HG03196 (cell line): Measurements from ENCODE around the gene KDM2A.

Experiments used
- ATAC-seq: cut with Tn5 transposase; IDR thresholded peaks from one replicate; pipeline ENCODE4 v1.9.1; 2021; ENCODE audit not compliant: unreplicated experiment

KDM2A gene

DNA sequence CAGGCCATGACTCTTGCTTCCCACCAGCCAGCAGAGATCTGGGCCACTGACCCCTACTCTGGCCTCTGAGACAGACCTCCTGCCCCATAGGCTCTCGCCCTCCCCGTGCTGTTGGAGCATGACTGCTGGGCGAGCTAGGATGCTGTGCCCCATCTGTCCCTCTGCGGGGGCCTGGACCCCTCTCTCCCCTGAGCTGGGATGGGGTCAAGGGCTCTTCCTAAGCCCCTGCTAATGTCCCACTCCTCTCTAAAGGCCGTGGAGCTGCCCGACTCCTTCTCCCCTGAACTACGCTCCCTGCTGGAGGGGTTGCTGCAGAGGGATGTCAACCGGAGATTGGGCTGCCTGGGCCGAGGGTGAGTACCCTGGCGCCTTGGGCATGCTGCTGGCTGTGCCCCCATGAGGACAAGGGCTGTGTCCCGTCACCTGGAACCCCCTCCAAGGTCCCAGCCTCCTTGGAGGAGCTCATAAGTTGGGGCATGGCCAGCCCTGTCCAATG is 163.9 kb downstream of the KDM2A start:
- no peak for ATAC-seq

DNA sequence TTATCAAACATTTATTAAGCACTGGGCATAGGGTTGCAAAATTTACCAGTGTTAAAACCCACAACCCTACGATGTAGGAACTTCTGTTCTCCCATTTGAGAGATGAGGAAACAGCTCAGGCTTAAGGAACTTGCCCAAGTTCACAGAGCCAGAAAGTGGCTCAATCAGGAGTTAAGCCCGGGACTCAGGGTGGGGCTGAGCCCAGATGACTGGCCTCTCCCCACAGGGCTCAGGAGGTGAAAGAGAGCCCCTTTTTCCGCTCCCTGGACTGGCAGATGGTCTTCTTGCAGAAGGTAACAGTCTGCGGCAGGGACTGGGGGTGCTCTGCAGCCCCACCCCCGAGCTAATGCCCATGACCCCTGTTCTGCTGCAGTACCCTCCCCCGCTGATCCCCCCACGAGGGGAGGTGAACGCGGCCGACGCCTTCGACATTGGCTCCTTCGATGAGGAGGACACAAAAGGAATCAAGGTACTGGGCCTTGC is 164.5 kb downstream of the KDM2A start:
- no peak for ATAC-seq

DNA sequence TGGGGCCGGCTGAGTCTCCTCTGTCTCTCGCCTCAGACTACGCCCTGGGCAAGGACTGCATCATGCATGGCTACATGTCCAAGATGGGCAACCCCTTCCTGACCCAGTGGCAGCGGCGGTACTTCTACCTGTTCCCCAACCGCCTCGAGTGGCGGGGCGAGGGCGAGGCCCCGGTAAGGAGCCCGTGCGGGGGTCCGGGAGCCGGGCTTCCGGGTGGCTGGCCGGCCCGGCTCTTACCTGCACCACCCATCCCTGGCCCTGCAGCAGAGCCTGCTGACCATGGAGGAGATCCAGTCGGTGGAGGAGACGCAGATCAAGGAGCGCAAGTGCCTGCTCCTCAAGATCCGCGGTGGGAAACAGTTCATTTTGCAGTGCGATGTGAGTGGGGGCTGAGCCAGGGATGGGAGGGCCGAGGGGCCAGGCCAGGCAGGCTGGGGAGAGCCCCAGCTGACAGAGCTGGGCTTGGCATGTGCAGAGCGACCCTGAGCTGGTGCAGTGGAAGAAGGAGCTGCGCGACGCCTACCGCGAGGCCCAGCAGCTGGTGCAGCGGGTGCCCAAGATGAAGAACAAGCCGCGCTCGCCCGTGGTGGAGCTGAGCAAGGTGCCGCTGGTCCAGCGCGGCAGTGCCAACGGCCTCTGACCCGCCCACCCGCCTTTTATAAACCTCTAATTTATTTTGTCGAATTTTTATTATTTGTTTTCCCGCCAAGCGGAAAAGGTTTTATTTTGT is 165.9 kb downstream of the KDM2A start:
- no peak for ATAC-seq

DNA sequence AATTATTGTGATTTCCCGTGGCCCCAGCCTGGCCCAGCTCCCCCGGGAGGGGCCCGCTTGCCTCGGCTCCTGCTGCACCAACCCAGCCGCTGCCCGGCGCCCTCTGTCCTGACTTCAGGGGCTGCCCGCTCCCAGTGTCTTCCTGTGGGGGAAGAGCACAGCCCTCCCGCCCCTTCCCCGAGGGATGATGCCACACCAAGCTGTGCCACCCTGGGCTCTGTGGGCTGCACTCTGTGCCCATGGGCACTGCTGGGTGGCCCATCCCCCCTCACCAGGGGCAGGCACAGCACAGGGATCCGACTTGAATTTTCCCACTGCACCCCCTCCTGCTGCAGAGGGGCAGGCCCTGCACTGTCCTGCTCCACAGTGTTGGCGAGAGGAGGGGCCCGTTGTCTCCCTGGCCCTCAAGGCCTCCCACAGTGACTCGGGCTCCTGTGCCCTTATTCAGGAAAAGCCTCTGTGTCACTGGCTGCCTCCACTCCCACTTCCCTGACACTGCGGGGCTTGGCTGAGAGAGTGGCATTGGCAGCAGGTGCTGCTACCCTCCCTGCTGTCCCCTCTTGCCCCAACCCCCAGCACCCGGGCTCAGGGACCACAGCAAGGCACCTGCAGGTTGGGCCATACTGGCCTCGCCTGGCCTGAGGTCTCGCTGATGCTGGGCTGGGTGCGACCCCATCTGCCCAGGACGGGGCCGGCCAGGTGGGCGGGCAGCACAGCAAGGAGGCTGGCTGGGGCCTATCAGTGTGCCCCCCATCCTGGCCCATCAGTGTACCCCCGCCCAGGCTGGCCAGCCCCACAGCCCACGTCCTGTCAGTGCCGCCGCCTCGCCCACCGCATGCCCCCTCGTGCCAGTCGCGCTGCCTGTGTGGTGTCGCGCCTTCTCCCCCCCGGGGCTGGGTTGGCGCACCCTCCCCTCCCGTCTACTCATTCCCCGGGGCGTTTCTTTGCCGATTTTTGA is 166.8 kb downstream of the KDM2A start:
- ATAC-seq: no peak

DNA sequence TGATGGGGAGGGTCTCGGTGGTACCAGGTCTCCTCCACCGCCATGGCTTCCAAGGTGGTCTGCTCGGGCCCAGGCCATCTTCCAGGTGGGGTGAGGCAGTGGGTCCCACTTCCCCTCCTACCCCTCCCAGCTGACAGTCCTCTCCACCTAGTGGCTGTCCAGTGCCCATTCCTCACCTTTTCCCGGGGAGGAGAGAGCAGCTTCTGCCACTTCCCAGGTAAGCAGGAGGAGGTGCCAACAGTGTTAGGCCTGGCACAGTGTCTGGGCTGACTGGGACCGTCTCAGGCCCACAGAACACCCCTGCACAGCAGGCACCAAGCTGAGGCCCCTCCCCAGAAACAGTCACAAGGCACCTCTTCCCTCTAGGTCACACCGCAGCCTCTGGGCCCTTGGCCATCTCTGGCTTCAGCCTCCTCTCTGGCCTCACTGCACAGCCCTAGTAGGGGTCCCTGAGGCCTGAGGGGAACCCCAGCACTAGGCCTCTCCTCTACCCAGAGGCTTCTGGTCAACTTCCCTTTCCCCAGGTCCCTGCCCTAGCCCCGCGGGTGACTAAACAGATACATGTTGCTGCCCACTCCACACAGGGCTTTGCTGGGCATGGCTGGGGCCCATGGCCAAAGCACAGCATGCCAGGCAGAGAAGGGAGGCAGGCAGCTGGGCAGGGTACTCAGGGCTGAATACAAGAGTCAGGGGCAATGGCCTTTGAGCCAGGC is 167.7 kb downstream of the KDM2A start:
- no peak for ATAC-seq

DNA sequence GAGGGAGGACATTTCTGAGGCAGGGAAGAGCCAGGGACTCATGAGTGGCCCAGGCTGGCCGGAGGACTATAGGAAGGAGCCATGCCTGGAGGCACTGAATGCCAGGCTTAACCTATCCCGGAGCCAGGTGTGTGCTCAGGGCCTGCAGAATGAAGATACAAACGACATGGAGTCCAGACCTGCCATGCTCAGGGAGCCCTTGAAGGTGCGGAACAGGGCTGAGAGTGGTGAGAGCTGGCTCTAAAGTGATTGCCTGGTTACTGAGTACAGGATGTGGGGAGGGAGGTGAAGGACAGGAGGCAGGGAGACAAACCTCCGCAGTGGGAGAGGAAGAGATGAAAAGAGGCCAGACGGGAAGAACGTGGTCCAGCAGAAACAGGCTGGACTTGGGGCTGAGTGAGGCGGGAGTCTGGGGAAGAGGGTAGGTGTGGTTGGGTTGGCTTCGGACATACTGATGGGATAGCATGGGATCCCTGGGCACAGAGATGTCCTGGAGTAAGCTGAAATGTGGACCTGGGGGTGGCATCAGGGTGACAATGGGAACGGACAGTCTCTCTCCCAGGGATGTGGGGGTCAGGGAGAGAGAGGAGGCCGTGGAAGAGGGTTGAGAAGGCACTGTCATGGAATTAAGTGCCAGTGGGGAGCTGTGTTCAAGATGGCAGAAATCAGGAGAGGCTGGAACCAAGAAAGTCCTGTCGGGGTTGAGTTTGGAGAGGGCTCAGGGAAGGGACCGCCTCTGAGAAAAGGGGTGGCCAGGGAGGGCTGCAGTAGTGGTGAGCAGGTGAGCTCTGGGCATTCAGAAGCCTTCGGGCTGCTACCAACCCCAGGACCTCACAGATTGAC is 168.5 kb downstream of the KDM2A start:
- no peak for ATAC-seq

DNA sequence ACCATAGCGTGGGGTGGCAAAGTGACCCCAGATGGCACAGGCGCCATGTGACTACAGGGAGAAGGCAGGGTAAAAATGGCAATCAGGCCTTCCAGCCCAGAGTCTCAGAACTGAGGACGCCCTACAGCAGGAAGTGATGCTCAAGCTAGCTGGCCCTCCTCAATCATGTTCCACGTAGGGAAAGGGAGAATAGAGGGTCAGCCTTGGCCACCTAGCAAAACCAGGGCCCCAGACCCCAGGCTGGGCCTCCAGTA is 169.1 kb downstream of the KDM2A start:
- no peak for ATAC-seq

DNA sequence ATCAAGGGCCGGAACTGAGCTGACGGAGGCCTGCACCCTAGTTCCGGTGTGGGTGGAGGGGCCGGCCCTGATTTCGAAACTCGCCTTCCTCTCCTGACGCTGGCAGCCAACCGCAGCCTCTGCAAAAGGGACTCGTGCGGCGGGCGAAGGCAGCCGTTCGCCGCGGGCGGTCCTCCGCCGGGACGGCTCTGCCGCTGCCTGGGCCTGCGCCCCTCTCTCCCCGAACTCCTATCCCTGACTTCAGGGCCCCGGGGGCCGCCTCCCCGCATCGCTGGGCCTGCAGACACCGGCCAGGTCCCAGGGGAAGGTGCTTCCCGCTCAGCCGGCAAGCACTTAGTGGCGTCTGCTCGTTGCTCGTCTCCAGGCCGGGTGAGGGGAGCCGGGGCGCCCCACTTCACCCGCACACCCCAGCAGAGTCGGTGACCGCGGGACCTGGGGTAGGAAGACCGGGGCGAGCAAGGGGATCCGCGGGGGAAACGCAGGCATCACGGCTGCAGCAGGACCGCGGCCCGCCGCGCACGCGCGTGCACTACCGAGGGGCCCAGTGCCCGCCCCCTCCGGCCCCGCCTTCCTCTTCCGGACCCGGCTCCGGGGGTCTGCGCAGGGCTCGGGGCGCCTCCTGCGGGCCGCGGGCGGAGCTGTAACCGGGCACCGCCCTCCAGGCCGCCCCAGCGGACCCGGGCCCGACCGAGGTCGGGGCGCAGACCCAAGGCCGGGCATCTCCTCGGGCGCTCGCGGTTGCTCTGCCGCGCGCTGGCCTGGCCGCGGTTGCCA is 169.6 kb downstream of the KDM2A start:
- peak; percentile 47 for ATAC-seq

DNA sequence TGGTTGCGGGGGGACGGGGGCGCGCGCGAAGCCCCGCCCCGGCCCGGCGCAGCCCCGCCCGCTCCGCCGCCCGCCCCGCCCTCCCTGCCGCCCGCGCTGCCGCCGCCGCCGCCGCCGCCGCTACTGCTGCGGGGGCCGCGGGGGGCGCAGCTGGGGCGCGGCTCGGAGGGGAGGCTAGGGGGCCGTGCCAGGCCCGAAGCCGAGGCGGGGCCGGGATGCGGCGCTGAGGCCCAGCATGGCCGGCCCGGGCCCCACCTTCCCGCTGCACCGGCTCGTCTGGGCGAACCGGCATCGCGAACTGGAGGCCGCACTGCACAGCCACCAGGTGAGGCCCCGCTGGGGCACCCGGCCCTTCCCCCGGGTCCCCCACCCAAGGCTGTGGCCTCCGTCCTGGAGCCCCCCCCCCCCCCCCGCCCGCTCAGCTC is 170.2 kb downstream of the KDM2A start, which contains the start of gene ANKRD13D:
TSS of gene ANKRD13D (plus strand) at position 78 of the 425 bp plus-strand sequence. CDS start at position 236, 158 bp downstream.
- peak; percentile 34 for ATAC-seq

DNA sequence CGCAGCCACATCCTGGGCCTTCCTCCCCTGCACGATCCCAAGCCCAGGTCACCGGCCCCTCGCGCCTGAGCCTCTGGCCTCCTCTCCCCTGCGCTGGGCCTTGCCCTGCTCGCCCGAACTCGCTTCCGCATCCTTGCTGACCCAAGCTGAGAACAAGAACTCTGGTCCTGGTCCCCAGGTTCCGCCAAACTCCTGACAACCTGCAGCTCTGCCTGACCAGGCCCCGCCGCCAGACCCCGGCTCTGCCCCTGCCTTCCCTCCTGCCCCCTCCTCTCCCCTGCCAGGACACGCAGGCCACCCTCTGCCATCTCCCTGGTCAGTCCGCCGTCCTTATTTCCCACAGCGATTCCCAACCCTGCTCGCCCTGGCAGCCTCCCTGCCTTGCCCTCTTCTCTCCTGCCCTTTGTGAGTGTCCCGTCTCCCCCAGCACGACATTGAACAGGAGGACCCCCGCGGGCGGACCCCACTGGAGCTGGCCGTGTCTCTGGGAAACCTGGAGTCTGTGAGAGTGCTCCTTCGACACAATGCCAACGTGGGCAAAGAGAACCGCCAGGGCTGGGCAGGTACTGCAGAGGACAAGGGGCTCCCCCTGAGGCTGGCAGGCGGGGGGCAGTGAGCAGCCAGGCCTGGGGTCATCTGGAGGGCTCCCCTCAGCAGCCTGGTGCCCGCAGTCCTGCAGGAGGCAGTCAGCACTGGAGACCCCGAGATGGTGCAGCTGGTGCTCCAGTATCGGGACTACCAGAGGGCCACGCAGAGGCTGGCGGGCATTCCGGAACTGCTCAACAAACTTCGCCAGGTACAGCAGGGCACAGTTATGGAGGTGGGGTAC is 170.8 kb downstream of the KDM2A start:
- no peak for ATAC-seq

DNA sequence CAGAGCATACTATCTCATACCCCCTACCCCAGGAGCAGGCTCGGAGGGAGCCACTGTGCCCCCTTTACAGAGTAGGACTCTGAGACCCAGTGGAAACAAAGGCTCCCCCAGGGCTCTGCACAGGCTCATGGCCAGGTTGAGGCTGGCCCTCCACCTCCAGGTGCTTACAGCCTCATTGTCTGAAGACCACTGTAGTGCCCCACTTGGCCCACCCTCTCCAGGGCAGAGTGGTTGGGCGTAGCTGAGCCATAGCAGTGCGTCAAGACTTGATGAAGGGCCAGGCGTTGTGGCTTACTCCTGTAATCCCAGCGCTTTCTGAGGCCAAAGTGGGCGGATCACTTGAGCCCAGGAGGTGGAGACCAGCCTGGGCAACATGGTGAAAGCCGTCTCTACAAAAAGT is 171.7 kb downstream of the KDM2A start:
- ATAC-seq: no peak

DNA sequence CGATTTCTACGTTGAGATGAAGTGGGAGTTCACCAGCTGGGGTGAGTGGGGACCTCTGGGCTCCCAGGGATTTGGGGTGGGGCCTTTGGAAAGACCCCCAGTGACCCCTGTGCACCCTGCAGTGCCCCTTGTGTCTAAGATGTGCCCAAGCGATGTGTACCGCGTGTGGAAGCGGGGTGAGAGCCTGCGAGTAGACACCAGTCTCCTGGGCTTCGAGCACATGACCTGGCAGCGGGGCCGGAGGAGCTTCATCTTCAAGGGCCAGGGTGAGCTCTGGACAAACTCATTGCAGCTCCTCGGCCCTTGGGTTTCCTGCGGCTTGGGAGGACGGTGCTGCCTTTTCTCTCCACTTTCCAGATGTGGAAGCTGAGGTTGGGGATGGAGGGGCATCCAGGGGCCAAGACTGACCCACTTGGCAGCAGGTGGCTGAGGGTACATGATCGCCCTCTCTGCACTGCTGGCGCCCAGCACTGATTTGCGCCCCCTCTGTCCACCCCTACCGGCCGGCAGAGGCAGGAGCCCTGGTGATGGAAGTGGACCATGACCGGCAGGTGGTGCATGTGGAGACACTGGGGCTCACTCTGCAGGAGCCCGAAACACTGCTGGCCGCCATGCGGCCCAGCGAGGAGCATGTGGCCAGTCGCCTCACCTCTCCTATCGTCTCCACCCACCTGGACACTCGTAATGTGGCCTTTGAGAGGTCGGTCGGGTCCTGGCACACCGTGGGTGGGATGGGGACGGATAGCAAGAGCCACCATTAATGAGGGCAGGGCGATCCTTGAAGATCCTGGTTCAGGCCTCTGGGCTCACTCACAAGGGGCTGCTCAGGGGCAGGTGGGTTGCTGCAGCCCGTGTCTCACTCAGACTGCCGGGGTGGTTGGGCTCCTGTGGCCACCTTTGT is 172.7 kb downstream of the KDM2A start:
- ATAC-seq: no peak

DNA sequence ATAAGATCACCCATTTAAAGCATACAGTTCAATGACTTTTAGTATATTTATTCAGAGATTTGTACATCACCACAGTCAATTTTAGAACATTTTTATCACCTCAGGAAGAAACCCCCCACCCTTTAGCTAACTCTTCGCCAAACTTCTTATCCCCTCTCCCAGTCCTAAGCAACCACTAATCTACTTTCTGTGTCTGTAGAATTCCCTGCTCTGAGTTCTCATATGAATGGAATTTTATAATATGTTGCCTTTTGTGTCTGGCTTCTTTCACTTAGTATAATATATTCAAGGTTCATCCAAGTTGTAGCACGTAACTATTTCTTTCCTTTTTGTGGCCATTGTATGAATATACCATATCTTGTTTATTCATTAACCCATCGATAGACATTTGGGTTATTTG is 173.6 kb downstream of the KDM2A start:
- ATAC-seq: no peak

DNA sequence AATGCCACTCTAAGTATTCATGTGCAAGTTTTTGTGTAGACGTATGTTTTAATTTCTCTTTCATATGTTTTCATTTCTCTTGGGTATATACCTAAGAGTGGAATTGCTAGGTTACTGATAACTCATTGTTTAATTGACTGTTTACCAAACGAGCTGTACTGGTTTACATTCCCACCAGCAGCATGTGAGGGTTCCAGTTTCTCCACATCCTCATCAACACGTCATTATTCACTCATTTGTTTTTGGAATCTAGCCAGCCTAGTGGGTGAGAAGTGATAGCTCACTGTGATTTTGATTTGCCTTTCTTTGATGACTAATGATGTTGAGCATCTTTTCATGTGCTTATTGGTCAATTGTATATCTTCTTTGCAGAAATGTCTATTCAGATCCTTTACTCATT is 174.0 kb downstream of the KDM2A start:
- ATAC-seq: no peak

DNA sequence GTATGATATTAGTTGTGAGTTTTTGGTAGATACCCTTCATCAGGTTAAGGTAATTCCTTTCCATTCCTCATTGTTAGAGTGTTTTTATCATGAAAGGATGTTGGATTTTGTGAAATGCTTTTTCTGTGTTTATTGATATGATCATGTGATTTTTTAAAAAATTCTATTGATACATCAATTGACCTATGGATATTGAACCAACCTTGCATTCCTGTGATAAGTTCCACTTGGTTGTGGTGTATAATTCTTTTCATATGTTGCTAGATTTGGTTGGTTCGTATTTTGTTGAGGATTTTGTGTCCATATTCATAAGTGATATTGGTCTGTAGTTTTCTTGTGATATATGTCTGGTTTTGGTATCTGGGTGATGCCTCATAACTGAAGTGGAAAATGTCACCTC is 176.8 kb downstream of the KDM2A start:
- ATAC-seq: no peak

DNA sequence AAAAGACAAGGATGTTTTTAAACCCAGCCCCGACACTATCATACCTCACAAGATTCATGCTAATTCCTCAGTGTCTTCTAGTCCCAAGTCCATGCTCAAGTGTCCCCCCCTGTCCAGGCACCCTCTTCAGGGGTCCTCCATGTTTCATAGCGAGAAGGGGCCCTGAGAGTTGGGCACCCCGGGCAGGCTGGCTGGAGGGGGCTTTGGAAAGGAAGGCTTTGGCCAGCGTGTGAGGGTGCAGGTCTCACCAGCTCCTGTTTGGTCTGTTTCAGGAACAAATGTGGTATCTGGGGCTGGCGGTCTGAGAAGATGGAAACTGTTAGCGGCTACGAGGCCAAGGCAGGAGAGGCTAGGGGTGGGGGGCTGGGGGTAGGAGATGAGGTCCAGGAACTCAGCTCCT is 179.7 kb downstream of the KDM2A start:
- no peak for ATAC-seq

DNA sequence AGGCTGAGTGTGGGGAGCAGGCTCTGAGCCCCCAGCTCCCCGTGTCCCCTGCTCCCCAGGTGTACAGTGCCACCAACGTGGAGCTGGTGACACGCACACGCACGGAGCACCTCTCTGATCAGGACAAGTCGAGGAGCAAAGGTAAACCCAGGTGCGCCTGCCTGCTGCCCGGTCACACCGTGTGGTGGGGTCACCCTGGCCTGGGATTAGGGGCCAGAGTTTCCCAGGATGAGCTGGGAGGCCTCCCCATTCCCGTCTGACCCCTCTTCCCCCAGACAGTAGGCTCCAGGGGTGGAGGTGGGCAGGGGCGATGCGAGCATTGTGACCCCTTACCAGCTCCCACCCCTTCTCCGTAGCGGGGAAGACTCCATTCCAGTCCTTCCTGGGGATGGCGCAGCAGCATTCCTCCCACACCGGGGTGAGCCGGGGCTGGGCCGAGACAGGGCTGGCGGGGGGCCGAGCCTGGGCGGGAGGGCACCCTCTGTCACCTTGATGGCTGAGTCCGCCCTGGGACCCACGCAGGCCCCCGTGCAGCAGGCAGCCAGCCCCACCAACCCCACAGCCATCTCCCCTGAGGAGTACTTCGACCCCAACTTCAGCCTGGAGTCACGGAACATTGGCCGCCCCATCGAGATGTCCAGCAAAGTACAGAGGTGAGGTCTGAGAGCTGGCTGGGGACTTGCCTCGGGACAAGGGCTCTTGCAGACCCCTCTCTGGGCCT is 180.6 kb downstream of the KDM2A start:
- ATAC-seq: no peak
